Endothelial cell of umbilical vein (primary cell): ENCODE results near the gene SUFU. TPM values are rescaled to one million over a fixed set of nuclear protein-coding genes. Genes with fewer than 3 reads are reported as not detected.

Experiments used
- BruUV-seq: library from RNA; stranded (reverse); fragments of 400-500 nt; replicated peaks from 2 replicates; lab custom pipeline; 2021; lab: Mats Ljungman, UMichigan
- CTCF ChIA-PET: fragments of 300-600, 350-600 bp; sonication (Branson Sonifier 250); formaldehyde crosslinking; loops from one replicate; lab custom pipeline; 2021; ENCODE audit warnings: antibody characterized with exemption, inconsistent platforms; lab: Charles Lee
- POLR2A ChIA-PET: fragments of 300-600, 350-600 bp; sonication (Branson Sonifier 250); formaldehyde crosslinking; loops from one replicate; lab custom pipeline; 2021; ENCODE audit warnings: antibody characterized with exemption, inconsistent platforms; lab: Charles Lee
- DNase-seq: peaks from one replicate; pipeline ENCODE4 v3.0.0-alpha.2; 2011; ENCODE audit warnings: low read depth, low spot score
- FAIRE-seq: peaks from 2 replicates; lab custom pipeline; 2011; peaks lifted over from hg19 to GRCh38; lab: Jason Lieb, UNC
- H2AFZ ChIP-seq: 2 replicates; pipeline ENCODE4 v1.6.0; 2012; ENCODE audit warnings: low read depth, low read length, control low read depth, inconsistent platforms
- H3K27ac ChIP-seq: 2 replicates; pipeline ENCODE4 v1.5.1; 2011; ENCODE audit warnings: low read depth, mild to moderate bottlenecking, control low read depth, low read length, moderate library complexity; ENCODE audit not compliant: insufficient read depth
- H3K27me3 ChIP-seq, 2 experiments: 2 replicates each; pipeline versions ENCODE4 v1.6.0 to v1.6.1; 2011; ENCODE audit warnings: low read length in 2 of 2, mixed read lengths in 1 of 2; ENCODE audit not compliant: control insufficient read depth in 2 of 2, insufficient read depth in 2 of 2
- H3K36me3 ChIP-seq, 2 experiments: 2 replicates in 1 of 2; 3 replicates in 1 of 2; pipeline ENCODE4 v1.5.1; 2011; ENCODE audit warnings: low read length in 2 of 2, mild to moderate bottlenecking in 1 of 2, moderate library complexity in 1 of 2; ENCODE audit not compliant: control insufficient read depth in 2 of 2, insufficient read depth in 2 of 2; ENCODE audit errors: extremely low read depth in 1 of 2
- H3K4me1 ChIP-seq: 3 replicates; pipeline ENCODE4 v1.5.1; 2011; ENCODE audit warnings: mild to moderate bottlenecking, low read length; ENCODE audit not compliant: control insufficient read depth, insufficient read depth; ENCODE audit errors: extremely low read depth
- H3K4me2 ChIP-seq: 2 replicates; pipeline ENCODE4 v1.6.1; 2011; ENCODE audit warnings: low read length, control low read depth, mixed read lengths; ENCODE audit not compliant: insufficient read depth
- H3K4me3 ChIP-seq, 3 experiments: fragments of 200-600 bp in 1 of 3; sonication (generic), shearing (Covaris generic) in 1 of 3; replicated peaks in 1 of 3; 2 replicates each; pipeline ENCODE4 v1.5.1; 2011 to 2016; ENCODE audit warnings: control low read depth in 3 of 3, low read length in 3 of 3, mild to moderate bottlenecking in 2 of 3, inconsistent platforms in 1 of 3, low read depth in 1 of 3, moderate library complexity in 1 of 3; ENCODE audit not compliant: insufficient read depth in 1 of 3
- H3K79me2 ChIP-seq: 2 replicates; pipeline ENCODE4 v1.6.0; 2012; ENCODE audit warnings: low read length, inconsistent platforms; ENCODE audit not compliant: control insufficient read depth, insufficient read depth
- H3K9ac ChIP-seq: replicated peaks from 2 replicates; pipeline ENCODE3; 2011; ENCODE audit warnings: low read length, control low read depth; ENCODE audit not compliant: insufficient read depth; ENCODE audit errors: extremely low read depth
- H3K9me1 ChIP-seq: replicated peaks from 3 replicates; pipeline ENCODE4 v1.6.0; 2011; ENCODE audit warnings: mild to moderate bottlenecking, low read length; ENCODE audit not compliant: control insufficient read depth, insufficient read depth; ENCODE audit errors: extremely low read depth
- H3K9me3 ChIP-seq: replicated peaks from 2 replicates; pipeline ENCODE4 v1.5.1; 2012; ENCODE audit warnings: low read length, inconsistent platforms; ENCODE audit not compliant: control insufficient read depth, insufficient read depth
- H4K20me1 ChIP-seq: replicated peaks from 2 replicates; pipeline ENCODE3; 2011; ENCODE audit warnings: mild to moderate bottlenecking, low read length; ENCODE audit not compliant: control insufficient read depth, insufficient read depth; ENCODE audit errors: extremely low read depth
- EZH2 ChIP-seq: IDR thresholded peaks from 2 replicates; pipeline ENCODE4 v1.6.1; 2012; ENCODE audit warnings: borderline replicate concordance, low read depth, mild to moderate bottlenecking, moderate library complexity, low read length, inconsistent platforms; ENCODE audit not compliant: severe bottlenecking
- FOS ChIP-seq: IDR thresholded peaks from 2 replicates; pipeline ENCODE4 v1.6.1; 2011; ENCODE audit warnings: mild to moderate bottlenecking, low read length, moderate library complexity, borderline replicate concordance; ENCODE audit not compliant: insufficient read depth
- GATA2 ChIP-seq: IDR thresholded peaks from 2 replicates; pipeline ENCODE4 v1.7.0; 2011; ENCODE audit warnings: low read depth, mild to moderate bottlenecking, moderate library complexity, mixed read lengths, low read length; ENCODE audit not compliant: insufficient read length, insufficient read depth
- JUN ChIP-seq: IDR thresholded peaks from 2 replicates; pipeline ENCODE4 v1.6.1; 2011; ENCODE audit warnings: borderline replicate concordance, low read depth; ENCODE audit not compliant: insufficient read length, insufficient read depth
- MYC ChIP-seq: IDR thresholded peaks from one replicate; pipeline ENCODE4 v1.6.1; 2011; ENCODE audit warnings: mild to moderate bottlenecking, low read depth, low read length
- POLR2A ChIP-seq: IDR thresholded peaks from 2 replicates; pipeline ENCODE4 v1.6.1; 2012; ENCODE audit warnings: low read depth, mild to moderate bottlenecking, control low read depth, low read length
- POLR2AphosphoS5 ChIP-seq: IDR thresholded peaks from 2 replicates; pipeline ENCODE4 v1.6.1; 2012; ENCODE audit warnings: low read depth, mild to moderate bottlenecking, control low read depth, low read length, moderate library complexity; ENCODE audit not compliant: insufficient read depth
- dilution Hi-C: fragments of 300-500 bp; cut with MboI; formaldehyde crosslinking; loops from one replicate; pipeline ENCODE4 v1.15.0; 2019; ENCODE audit warnings: low sequenced_read_pairs; ENCODE audit not compliant: extremely low pct_ligation_motif_present
- intact Hi-C: fragments of 100-400 bp; cut with micrococcal nuclease; formaldehyde crosslinking; loops from one replicate; pipeline ENCODE4 v1.10.0; 2022
- polyA plus RNA-seq, 4 experiments: library from polyadenylated mRNA; depleted of rRNA in 3 of 4; stranded (reverse) in 3 of 4; unstranded in 1 of 4; fragments of >200 nt; gene quantifications; 2 replicates each; pipeline versions ENCODE4 v1.2.1 to v1.2.3, GENCODE V29; 2011 to 2012; ENCODE audit warnings: missing spikeins in 1 of 4
- total RNA-seq: library from RNA; stranded (reverse); gene quantifications from 2 replicates; pipeline ENCODE4 v1.2.3, GENCODE V29; 2021
- TF ChIP-seq, protein P1 (sequence below): IDR thresholded peaks from 2 replicates; pipeline ENCODE4 v1.6.1; 2011; ENCODE audit not compliant: insufficient read depth, insufficient read length
- TF ChIP-seq, protein P2 (sequence below), 2 donors: IDR thresholded peaks; 1 replicate in 1 of 2; 2 replicates in 1 of 2; pipeline ENCODE4 v1.5.1; 2011; ENCODE audit warnings: low read length in 2 of 2, mild to moderate bottlenecking in 2 of 2, moderate library complexity in 2 of 2, control low read depth in 1 of 2, inconsistent platforms in 1 of 2, low read depth in 1 of 2; ENCODE audit not compliant: insufficient read depth in 1 of 2; ENCODE audit errors: extremely low read depth in 1 of 2

Gene SUFU
- total and polyA plus RNA-seq, 2 donors (not counting 3 experiments of a cell fraction or from before 2014, with no cell fraction given) = 10.1 to 16.3 TPM

- H4K20me1 ChIP-seq = no peaks in the 10 kb centered on the region
- no peak for FAIRE-seq
- intact Hi-C loops (no loop called here), dilution Hi-C loops (no loop called here)
- H2AFZ ChIP-seq = no peak overlapping the region
- CTCF ChIA-PET = interaction anchor here (1.3 to 2.7 kb wide), 3 partner anchors 18 to 68 kb away, joined by 3 to 9 read pairs (median 6); no protein-coding TSS in a partner anchor
- H3K4me1 ChIP-seq = peaks cover 43% of the 10 kb centered on the region
- no peak for TF ChIP-seq GATA2
- no peak for TF ChIP-seq MYC
- TF ChIP-seq FOS = no peak
- no peak for TF ChIP-seq POLR2A
- TF ChIP-seq, protein P1, sequence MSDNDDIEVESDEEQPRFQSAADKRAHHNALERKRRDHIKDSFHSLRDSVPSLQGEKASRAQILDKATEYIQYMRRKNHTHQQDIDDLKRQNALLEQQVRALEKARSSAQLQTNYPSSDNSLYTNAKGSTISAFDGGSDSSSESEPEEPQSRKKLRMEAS = no peak
- TF ChIP-seq EZH2 = no peak
- no peak for TF ChIP-seq JUN
- TF ChIP-seq, protein P2, sequence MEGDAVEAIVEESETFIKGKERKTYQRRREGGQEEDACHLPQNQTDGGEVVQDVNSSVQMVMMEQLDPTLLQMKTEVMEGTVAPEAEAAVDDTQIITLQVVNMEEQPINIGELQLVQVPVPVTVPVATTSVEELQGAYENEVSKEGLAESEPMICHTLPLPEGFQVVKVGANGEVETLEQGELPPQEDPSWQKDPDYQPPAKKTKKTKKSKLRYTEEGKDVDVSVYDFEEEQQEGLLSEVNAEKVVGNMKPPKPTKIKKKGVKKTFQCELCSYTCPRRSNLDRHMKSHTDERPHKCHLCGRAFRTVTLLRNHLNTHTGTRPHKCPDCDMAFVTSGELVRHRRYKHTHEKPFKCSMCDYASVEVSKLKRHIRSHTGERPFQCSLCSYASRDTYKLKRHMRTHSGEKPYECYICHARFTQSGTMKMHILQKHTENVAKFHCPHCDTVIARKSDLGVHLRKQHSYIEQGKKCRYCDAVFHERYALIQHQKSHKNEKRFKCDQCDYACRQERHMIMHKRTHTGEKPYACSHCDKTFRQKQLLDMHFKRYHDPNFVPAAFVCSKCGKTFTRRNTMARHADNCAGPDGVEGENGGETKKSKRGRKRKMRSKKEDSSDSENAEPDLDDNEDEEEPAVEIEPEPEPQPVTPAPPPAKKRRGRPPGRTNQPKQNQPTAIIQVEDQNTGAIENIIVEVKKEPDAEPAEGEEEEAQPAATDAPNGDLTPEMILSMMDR (IDR thresholded peaks at IDR 0.05; ENCODE audit: extremely low read depth in 1 of 2, insufficient read depth in 1 of 2, low read depth in 1 of 2, low read length in 2 of 2) = no peak
- TF ChIP-seq POLR2AphosphoS5 = no peak
- no peak overlapping the region for H3K9ac ChIP-seq
- POLR2A ChIA-PET = no interaction called here
- H3K9me1 ChIP-seq = no peaks in the 10 kb centered on the region
- no TSS peak for BruUV-seq
- no peak overlapping the region for H3K4me2 ChIP-seq
- DNase-seq = no peak
- H3K36me3 ChIP-seq = peaks cover 9 to 39% of the 10 kb centered on the region in 2 experiments
- no peaks in the 10 kb centered on the region for H3K27me3 ChIP-seq
- H3K9me3 ChIP-seq = no peaks in the 10 kb centered on the region
- H3K4me3 ChIP-seq = no peak overlapping the region
- H3K27ac ChIP-seq = no peak overlapping the region
- H3K79me2 ChIP-seq = peaks cover 89% of the 10 kb centered on the region
Observed at GRCh38 chr10:102651455-102652169, 147.8 kb downstream of the SUFU start.
